Coronary artery (tissue), 2 donors: Measurements from ENCODE around the gene TREH.

Source experiments
- DNase-seq: peaks from one replicate; pipeline ENCODE4 v3.0.0-alpha.2; 2017; ENCODE audit warnings: low spot score
- H3K27ac ChIP-seq, 2 donors: fragments of 200-600 bp; sonication (generic); one replicate each; pipeline ENCODE4 v1.5.1; 2016 to 2019
- H3K4me3 ChIP-seq: fragments of 200-600 bp; sonication (generic); 2 replicates; pipeline ENCODE4 v1.5.1; 2016; ENCODE audit warnings: mild to moderate bottlenecking, moderate library complexity
- TF ChIP-seq, protein P1 (sequence below): fragments of 200-600 bp; sonication (generic); IDR thresholded peaks from one replicate; pipeline ENCODE4 v1.5.1; 2019; ENCODE audit warnings: antibody characterized with exemption

The TREH gene

GRCh38 chr11:118666371-118666770, 13.1 kb downstream of the TREH start:
- DNase-seq: no peak
- Histone ChIP-seq H3K4me3 (no peak overlapping the region), H3K27ac (no peak overlapping the region)
- TF ChIP-seq, protein P1, sequence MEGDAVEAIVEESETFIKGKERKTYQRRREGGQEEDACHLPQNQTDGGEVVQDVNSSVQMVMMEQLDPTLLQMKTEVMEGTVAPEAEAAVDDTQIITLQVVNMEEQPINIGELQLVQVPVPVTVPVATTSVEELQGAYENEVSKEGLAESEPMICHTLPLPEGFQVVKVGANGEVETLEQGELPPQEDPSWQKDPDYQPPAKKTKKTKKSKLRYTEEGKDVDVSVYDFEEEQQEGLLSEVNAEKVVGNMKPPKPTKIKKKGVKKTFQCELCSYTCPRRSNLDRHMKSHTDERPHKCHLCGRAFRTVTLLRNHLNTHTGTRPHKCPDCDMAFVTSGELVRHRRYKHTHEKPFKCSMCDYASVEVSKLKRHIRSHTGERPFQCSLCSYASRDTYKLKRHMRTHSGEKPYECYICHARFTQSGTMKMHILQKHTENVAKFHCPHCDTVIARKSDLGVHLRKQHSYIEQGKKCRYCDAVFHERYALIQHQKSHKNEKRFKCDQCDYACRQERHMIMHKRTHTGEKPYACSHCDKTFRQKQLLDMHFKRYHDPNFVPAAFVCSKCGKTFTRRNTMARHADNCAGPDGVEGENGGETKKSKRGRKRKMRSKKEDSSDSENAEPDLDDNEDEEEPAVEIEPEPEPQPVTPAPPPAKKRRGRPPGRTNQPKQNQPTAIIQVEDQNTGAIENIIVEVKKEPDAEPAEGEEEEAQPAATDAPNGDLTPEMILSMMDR: no peak

DNA sequence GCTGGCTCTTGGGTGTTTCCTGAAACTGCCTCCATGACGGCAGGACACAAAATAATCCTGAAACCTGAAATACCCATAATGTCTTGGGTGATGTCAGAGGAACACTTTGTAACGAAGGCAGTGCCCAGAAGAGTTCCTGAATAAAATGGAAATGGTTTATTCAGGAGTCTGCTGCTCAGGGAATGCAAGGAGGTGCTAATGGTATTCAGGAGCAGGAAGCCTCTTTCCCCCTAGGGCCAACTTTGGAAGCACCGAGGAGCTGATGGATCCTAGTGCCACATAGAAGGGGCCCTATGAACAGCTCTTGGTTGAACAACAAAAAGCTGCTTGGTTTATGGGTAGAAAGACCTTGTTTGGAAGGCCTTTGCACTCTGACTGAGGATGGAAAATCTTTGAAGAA, 15.5 kb downstream of the TREH start:
- no peak overlapping the region for H3K4me3 ChIP-seq
- no peak for DNase-seq
- no peak overlapping the region for H3K27ac ChIP-seq
- TF ChIP-seq, protein P1: no peak

DNA sequence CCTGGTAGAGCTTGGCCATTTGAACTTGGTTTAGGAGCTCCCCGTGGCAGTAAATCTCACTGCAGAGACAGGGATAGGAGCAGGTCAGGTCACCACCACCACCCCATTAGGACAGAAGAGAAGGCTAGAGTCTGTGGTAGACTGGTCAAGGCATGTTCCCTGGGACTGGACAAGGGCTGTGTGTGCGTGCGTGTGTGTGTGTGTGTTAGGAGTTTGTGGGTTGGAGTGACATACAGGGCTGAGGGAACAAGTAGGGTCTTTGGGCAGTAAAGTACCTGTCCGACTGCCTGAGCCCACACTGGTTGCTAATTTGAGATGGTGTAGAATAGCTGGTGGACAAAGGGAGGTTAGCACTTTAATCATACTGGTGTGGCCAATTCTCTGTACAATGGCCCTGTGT, 16.1 kb downstream of the TREH start:
- TF ChIP-seq, protein P1: no peak
- DNase-seq: no peak
- Histone ChIP-seq H3K27ac (no peak overlapping the region), H3K4me3 (no peak overlapping the region)

- no peak for DNase-seq
- H3K4me3 ChIP-seq: no peak overlapping the region
- TF ChIP-seq, protein P1: no peak
- H3K27ac ChIP-seq: no peak overlapping the region
Observed at GRCh38 chr11:118662401-118663271, 16.8 kb downstream of the TREH start.

DNA sequence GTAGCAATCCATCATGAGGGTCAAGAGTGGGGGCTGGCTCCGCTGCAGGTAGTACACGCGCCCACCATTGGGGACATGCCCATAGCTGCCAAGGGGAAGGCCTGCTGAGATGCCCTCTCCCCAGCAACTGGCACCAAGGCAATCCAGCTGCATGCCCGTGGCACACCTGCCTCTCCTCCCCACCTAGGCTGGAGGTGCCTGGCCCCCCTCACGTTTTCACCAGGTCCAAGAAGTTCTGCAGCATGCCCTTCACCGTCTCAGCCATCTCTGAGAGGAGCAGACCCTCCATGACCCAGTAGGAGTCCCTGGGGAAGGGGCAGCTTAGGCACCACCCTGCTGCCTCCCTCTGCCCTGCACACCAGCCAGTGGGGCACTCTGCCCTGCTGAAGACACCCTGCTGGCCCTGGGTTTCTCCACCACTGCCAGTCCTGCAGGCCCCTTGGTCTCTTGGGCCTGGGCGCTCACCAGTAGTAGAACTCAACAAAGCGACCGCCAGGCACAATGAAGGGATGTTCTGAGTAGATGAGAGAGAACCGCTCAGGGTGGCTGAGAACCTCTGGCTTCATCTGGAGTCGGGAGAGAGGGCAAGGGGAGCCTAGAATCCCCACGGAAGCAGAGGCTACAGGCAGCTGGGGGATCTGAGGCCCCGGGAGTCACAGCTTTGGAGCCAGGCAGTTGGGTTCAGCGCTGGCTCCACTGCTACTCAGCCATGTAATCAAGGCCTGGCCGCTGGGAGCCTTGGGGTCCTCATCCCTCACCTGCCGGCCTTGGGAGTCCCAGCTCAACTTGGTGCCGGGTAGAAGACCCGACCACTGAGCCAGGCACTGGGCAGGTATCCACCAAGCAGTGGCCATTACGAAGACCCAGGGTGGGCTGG, 17.8 kb downstream of the TREH start:
- no peak overlapping the region for H3K4me3 ChIP-seq
- no peak for DNase-seq
- no peak overlapping the region for H3K27ac ChIP-seq
- TF ChIP-seq, protein P1: no peak

DNA sequence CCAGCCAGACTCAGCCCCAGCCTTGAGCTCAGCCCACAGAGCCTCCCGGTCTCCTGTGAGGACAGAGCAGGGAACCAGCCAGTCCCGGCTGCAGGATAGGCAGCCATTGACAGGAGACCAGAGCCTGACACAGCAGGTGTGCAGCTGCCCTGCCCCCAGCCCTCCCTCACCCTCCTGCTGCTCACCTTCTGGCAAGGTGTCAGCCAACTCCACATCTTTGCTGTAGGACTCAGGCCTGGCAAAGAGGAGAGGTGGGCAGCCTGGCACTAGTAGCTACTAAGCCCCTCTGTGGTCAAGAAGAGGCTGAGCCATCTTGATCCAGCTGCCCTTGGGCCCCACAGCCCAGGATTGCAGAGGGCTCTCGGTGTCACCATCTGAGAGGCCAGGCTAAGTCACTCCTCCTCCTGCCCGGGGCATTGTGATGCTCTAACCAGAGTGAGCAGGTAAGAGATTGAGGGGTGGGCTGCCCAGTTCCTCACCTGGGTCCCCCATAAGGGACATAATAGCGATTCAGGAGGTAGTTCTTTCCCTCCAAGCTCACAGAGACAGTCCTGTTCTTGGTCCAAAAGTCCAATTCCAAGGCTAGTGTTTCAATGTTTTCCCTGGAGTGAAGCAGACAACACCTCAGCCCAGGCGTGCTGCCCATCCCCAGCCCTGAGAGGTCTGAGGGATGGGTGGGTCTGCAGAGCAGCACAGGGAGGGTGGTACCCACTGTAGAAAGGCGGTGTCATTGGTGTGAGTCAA, 18.6 kb downstream of the TREH start:
- TF ChIP-seq, protein P1: no peak
- H3K4me3 ChIP-seq: no peak overlapping the region
- no peak overlapping the region for H3K27ac ChIP-seq
- DNase-seq: no peak
